K562 (cell line): ENCODE data around the gene USP10. TPM values are rescaled to one million over a fixed set of nuclear protein-coding genes. Genes with fewer than 3 reads are reported as not detected.

Source experiments
- BRCA1 ChIP-seq, 2 experiments: fragments of 450-650 bp in 1 of 2; sonication (generic) in 1 of 2; formaldehyde crosslinking in 1 of 2; IDR thresholded peaks; 2 replicates each; pipeline versions ENCODE4 v1.5.0 to v1.6.1; 2017 to 2020; ENCODE audit warnings: mild to moderate bottlenecking in 1 of 2, missing genetic modification reagents in 1 of 2
- CHD1 ChIP-seq: fragments of 200-600 bp; sonication (generic); IDR thresholded peaks from one replicate; pipeline ENCODE4 v1.6.1; 2012; ENCODE audit warnings: mild to moderate bottlenecking, moderate library complexity, low read length, inconsistent platforms
- COPS2 ChIP-seq: fragments of 450-650 bp; conservative IDR thresholded peaks from 2 replicates; pipeline ENCODE4 v1.6.1; 2016; ENCODE audit warnings: mild to moderate bottlenecking, moderate library complexity
- ELF2 ChIP-seq: fragments of 250-450 bp; sonication (Bioruptor Pico); IDR thresholded peaks from 2 replicates; pipeline ENCODE4 v1.5.0; 2021; ENCODE audit warnings: mild to moderate bottlenecking
- EP400 ChIP-seq: fragments of 450-650 bp; IDR thresholded peaks from 2 replicates; pipeline ENCODE4 v1.6.1; 2017; ENCODE audit warnings: antibody characterized with exemption, mild to moderate bottlenecking, moderate library complexity
- GATAD2A ChIP-seq: fragments of 450-650 bp; IDR thresholded peaks from 2 replicates; pipeline ENCODE4 v1.6.1; 2017
- MBD2 ChIP-seq: sonication (generic); IDR thresholded peaks from 2 replicates; pipeline ENCODE4 v1.6.1; 2016; ENCODE audit warnings: low read depth, borderline replicate concordance
- MTA1 ChIP-seq: fragments of 450-650 bp; IDR thresholded peaks from 2 replicates; pipeline ENCODE4 v1.6.1; 2017; ENCODE audit warnings: borderline replicate concordance
- NEUROD1 ChIP-seq: fragments of 150-350 bp; IDR thresholded peaks from 2 replicates; pipeline ENCODE4 v1.6.1; 2014; ENCODE audit warnings: borderline replicate concordance, low read length, low read depth; ENCODE audit not compliant: partially characterized antibody
- NR2C1 ChIP-seq, 2 experiments: fragments of 450-650 bp; IDR thresholded peaks; 2 replicates each; pipeline ENCODE4 v1.6.1; 2017; ENCODE audit warnings: mild to moderate bottlenecking in 2 of 2, antibody characterized with exemption in 1 of 2, inconsistent platforms in 1 of 2, missing compliant biosample characterization in 1 of 2, missing genetic modification characterization in 1 of 2
- OTX1 ChIP-seq: fragments of 450-650 bp; formaldehyde crosslinking; IDR thresholded peaks from 2 replicates; pipeline ENCODE4 v1.4.0; 2022; ENCODE audit warnings: mild to moderate bottlenecking
- PHB2 ChIP-seq: fragments of 450-650 bp; IDR thresholded peaks from 2 replicates; pipeline ENCODE4 v1.6.1; 2017; ENCODE audit warnings: low read depth
- PHF21A ChIP-seq: fragments of 450-650 bp; IDR thresholded peaks from 2 replicates; pipeline ENCODE4 v1.6.1; 2017; ENCODE audit warnings: low read depth, borderline replicate concordance
- POLR2AphosphoS5 ChIP-seq: IDR thresholded peaks from 2 replicates; pipeline ENCODE4 v1.6.1; 2011; ENCODE audit warnings: mild to moderate bottlenecking, low read depth, low read length, moderate library complexity; ENCODE audit not compliant: control insufficient read depth, insufficient read depth
- RB1 ChIP-seq: fragments of 450-650 bp; IDR thresholded peaks from 2 replicates; pipeline ENCODE4 v1.6.1; 2017; ENCODE audit warnings: low read depth, mild to moderate bottlenecking
- SNAPC5 ChIP-seq: fragments of 250-450 bp; sonication (Bioruptor Pico); IDR thresholded peaks from 2 replicates; pipeline ENCODE4 v1.8.0; 2021; ENCODE audit warnings: moderate library complexity, mild to moderate bottlenecking, inconsistent platforms
- SNRNP70 ChIP-seq: fragments of 200-400 bp; formaldehyde crosslinking; optimal IDR thresholded peaks from 2 replicates; pipeline ENCODE3; 2017; ENCODE audit warnings: low read depth, low read length
- TEAD4 ChIP-seq, 2 experiments: sonication (generic) in 1 of 2; formaldehyde crosslinking in 1 of 2; IDR thresholded peaks; 2 replicates each; pipeline versions ENCODE4 v1.6.1 to v1.8.0; 2012 to 2022; ENCODE audit warnings: borderline replicate concordance in 1 of 2, inconsistent platforms in 1 of 2, low read length in 1 of 2, mild to moderate bottlenecking in 1 of 2, missing genetic modification reagents in 1 of 2
- ZBTB34 ChIP-seq: fragments of 250-450 bp; sonication (Bioruptor Pico); IDR thresholded peaks from 2 replicates; pipeline ENCODE4 v1.8.0; 2021; ENCODE audit warnings: mild to moderate bottlenecking, moderate library complexity
- ZNF274 ChIP-seq: IDR thresholded peaks from 2 replicates; pipeline ENCODE4 v1.6.1; 2011; ENCODE audit warnings: low read depth, mild to moderate bottlenecking, low read length, moderate library complexity, borderline replicate concordance
- ZNF76 ChIP-seq: fragments of 250-450 bp; sonication (Bioruptor Pico); IDR thresholded peaks from 2 replicates; pipeline ENCODE4 v1.4.0; 2020; ENCODE audit warnings: mild to moderate bottlenecking, moderate library complexity, borderline replicate concordance
- ZNF77 ChIP-seq: fragments of 250-450 bp; sonication (Bioruptor Pico); IDR thresholded peaks from 2 replicates; pipeline ENCODE4 v1.5.0; 2020
- polyA plus RNA-seq, 8 experiments: library from polyadenylated mRNA; depleted of rRNA in 4 of 8; stranded (reverse) in 5 of 8; unstranded in 3 of 8; fragments of >200 nt; fragmentation: Nextera tagmentation in 2 of 8; fragmentation: Illumina TruSeq in 1 of 8; extraction: Ambion mirVana in 2 of 8; extraction: Trizol in 1 of 8; gene quantifications; 2 replicates each; pipeline versions ENCODE4 v1.2.1 to v1.2.3, GENCODE V29; 2011 to 2014; ENCODE audit warnings: inconsistent platforms in 1 of 8, missing spikeins in 1 of 8
- total RNA-seq, 7 experiments: library from RNA; depleted of rRNA in 6 of 7; stranded (reverse); fragments of >200 nt in 6 of 7; fragmentation: Illumina TruSeq in 2 of 7; extraction: Trizol in 2 of 7; gene quantifications; 2 replicates each; pipeline versions ENCODE4 v1.2.1 to v1.2.3, GENCODE V29; 2011 to 2021; ENCODE audit warnings: low replicate concordance in 1 of 7
- TF ChIP-seq, protein P1 (sequence below): fragments of 250-450 bp; sonication (Bioruptor Pico); IDR thresholded peaks from 2 replicates; pipeline ENCODE4 v1.5.0; 2021
- TF ChIP-seq, protein P2 (sequence below): fragments of 250-450 bp; sonication (Bioruptor Pico); IDR thresholded peaks from 2 replicates; pipeline ENCODE4 v1.4.0; 2020; ENCODE audit warnings: borderline replicate concordance
- TF ChIP-seq, protein P3 (sequence below): sonication (generic); formaldehyde crosslinking; IDR thresholded peaks from 2 replicates; pipeline ENCODE4 v1.8.0; 2022; ENCODE audit warnings: mild to moderate bottlenecking, missing genetic modification reagents

Gene USP10
- total and polyA plus RNA-seq, 9 of the 15 experiments (the other 6 are each of a cell fraction or from before 2014, with no cell fraction given), result 61.7 to 197 (median 116) TPM

- no peak for TF ChIP-seq NR2C1 (IDR thresholded peaks at IDR 0.05)
- TF ChIP-seq NR2C1 (tag; IDR thresholded peaks at IDR 0.05), result no peak
- TF ChIP-seq SNRNP70, result no peak
- TF ChIP-seq MBD2, result no peak
- no peak for TF ChIP-seq PHF21A
- TF ChIP-seq ELF2 (CRISPR knock-in tag), result no peak
- no peak for TF ChIP-seq ZNF76 (CRISPR knock-in tag)
- no peak for TF ChIP-seq COPS2
- TF ChIP-seq RB1, result no peak
- no peak for TF ChIP-seq ZNF274
- no peak for TF ChIP-seq OTX1 (CRISPR knock-in tag)
- no peak for TF ChIP-seq NEUROD1
- TF ChIP-seq GATAD2A, result no peak
- TF ChIP-seq MTA1, result peak; percentile 19; the same call in 1 of the 2 replicates
- TF ChIP-seq ZNF77, result no peak
- TF ChIP-seq SNAPC5 (CRISPR knock-in tag), result no peak
- TF ChIP-seq CHD1, result no peak
- no peak for TF ChIP-seq POLR2AphosphoS5
- TF ChIP-seq, protein P1, sequence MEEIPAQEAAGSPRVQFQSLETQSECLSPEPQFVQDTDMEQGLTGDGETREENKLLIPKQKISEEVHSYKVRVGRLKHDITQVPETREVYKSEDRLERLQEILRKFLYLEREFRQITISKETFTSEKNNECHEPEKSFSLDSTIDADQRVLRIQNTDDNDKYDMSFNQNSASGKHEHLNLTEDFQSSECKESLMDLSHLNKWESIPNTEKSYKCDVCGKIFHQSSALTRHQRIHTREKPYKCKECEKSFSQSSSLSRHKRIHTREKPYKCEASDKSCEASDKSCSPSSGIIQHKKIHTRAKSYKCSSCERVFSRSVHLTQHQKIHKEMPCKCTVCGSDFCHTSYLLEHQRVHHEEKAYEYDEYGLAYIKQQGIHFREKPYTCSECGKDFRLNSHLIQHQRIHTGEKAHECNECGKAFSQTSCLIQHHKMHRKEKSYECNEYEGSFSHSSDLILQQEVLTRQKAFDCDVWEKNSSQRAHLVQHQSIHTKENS, result no peak
- TF ChIP-seq BRCA1 (IDR thresholded peaks at IDR 0.05), result no peak
- TF ChIP-seq BRCA1 (CRISPR knock-in tag; IDR thresholded peaks at IDR 0.05), result no peak
- no peak for TF ChIP-seq EP400
- TF ChIP-seq ZBTB34 (CRISPR knock-in tag), result no peak
- TF ChIP-seq, protein P2, sequence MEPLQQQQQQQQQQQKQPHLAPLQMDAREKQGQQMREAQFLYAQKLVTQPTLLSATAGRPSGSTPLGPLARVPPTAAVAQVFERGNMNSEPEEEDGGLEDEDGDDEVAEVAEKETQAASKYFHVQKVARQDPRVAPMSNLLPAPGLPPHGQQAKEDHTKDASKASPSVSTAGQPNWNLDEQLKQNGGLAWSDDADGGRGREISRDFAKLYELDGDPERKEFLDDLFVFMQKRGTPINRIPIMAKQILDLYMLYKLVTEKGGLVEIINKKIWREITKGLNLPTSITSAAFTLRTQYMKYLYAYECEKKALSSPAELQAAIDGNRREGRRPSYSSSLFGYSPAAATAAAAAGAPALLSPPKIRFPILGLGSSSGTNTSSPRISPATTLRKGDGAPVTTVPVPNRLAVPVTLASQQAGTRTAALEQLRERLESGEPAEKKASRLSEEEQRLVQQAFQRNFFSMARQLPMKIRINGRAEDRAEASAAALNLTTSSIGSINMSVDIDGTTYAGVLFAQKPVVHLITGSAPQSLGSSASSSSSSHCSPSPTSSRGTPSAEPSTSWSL (CRISPR knock-in tag), result no peak
- TF ChIP-seq TEAD4 (IDR thresholded peaks at IDR 0.05; ENCODE audit: low read length), result peak; percentile 63
- no peak for TF ChIP-seq TEAD4 (CRISPR knock-in tag; IDR thresholded peaks at IDR 0.05; ENCODE audit: borderline replicate concordance)
- TF ChIP-seq PHB2, result no peak
- TF ChIP-seq, protein P3, sequence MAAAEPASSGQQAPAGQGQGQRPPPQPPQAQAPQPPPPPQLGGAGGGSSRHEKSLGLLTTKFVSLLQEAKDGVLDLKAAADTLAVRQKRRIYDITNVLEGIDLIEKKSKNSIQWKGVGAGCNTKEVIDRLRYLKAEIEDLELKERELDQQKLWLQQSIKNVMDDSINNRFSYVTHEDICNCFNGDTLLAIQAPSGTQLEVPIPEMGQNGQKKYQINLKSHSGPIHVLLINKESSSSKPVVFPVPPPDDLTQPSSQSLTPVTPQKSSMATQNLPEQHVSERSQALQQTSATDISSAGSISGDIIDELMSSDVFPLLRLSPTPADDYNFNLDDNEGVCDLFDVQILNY (CRISPR knock-in tag), result peak; percentile 45; the same call in 1 of the 2 replicates
Measured at GRCh38 chr16:84726079-84726668, 26.4 kb downstream of the USP10 start (continued).
